Common myeloid progenitor, CD34-positive (primary cell): ENCODE data around the gene AUTS2.
A peak's percentile ranks its signal among the peaks of the same experiment; 100 is the strongest.

Experiments used
- CTCF ChIA-PET: fragments of 350-600 bp; sonication (Branson Sonifier 250); formaldehyde crosslinking; loops from one replicate; lab custom pipeline; 2021; ENCODE audit warnings: antibody characterized with exemption; lab: Charles Lee
- POLR2A ChIA-PET: fragments of 350-600 bp; sonication (Branson Sonifier 250); formaldehyde crosslinking; loops from one replicate; lab custom pipeline; 2021; ENCODE audit warnings: antibody characterized with exemption; lab: Charles Lee
- DNase-seq, 3 donors: peaks; one replicate each; pipeline versions ENCODE4 v3.0.0 to v3.0.0-alpha.2; 2013
- H3K27ac ChIP-seq, 2 experiments: 1 replicate in 1 of 2; 2 replicates in 1 of 2; pipeline ENCODE4 v1.7.0; 2013; ENCODE audit warnings: inconsistent platforms in 2 of 2, low read length in 2 of 2, mild to moderate bottlenecking in 2 of 2, low read depth in 1 of 2, moderate library complexity in 1 of 2; ENCODE audit not compliant: severe bottlenecking in 2 of 2, insufficient read depth in 1 of 2, poor library complexity in 1 of 2
- H3K27me3 ChIP-seq, 5 experiments: replicated peaks in 2 of 5; 1 replicate in 3 of 5; 2 replicates in 2 of 5; pipeline versions ENCODE4 v1.6.1 to v1.7.0; 2013; ENCODE audit warnings: low read length in 4 of 5, mild to moderate bottlenecking in 2 of 5, moderate library complexity in 2 of 5, inconsistent platforms in 1 of 5; ENCODE audit not compliant: insufficient read depth in 5 of 5, control insufficient read depth in 4 of 5
- H3K36me3 ChIP-seq, 4 experiments: 1 replicate in 2 of 4; 2 replicates in 2 of 4; pipeline versions ENCODE4 v1.6.1 to v1.7.0; 2013; ENCODE audit warnings: low read length in 3 of 4, control low read depth in 1 of 4, mild to moderate bottlenecking in 1 of 4; ENCODE audit not compliant: control insufficient read depth in 4 of 4, insufficient read depth in 4 of 4
- H3K4me1 ChIP-seq, 4 experiments: 1 replicate in 3 of 4; 2 replicates in 1 of 4; pipeline versions ENCODE4 v1.6.1 to v1.7.1; 2013; ENCODE audit warnings: low read length in 3 of 4, mild to moderate bottlenecking in 3 of 4, control low read depth in 1 of 4, inconsistent platforms in 1 of 4, moderate library complexity in 1 of 4; ENCODE audit not compliant: control insufficient read depth in 4 of 4, insufficient read depth in 4 of 4; ENCODE audit errors: control extremely low read depth in 1 of 4
- H3K4me3 ChIP-seq, 7 experiments: 1 replicate in 4 of 7; 2 replicates in 3 of 7; pipeline versions ENCODE4 v1.5.1 to v1.7.0; 2013; ENCODE audit warnings: mild to moderate bottlenecking in 7 of 7, low read length in 6 of 7, moderate library complexity in 6 of 7, inconsistent platforms in 2 of 7, low read depth in 2 of 7, control low read depth in 1 of 7; ENCODE audit not compliant: insufficient read depth in 4 of 7, control insufficient read depth in 1 of 7; ENCODE audit errors: extremely low read depth in 1 of 7
- H3K9me3 ChIP-seq, 5 experiments: 1 replicate in 4 of 5; 2 replicates in 1 of 5; pipeline versions ENCODE4 v1.6.1 to v1.7.1; 2013; ENCODE audit warnings: low read length in 4 of 5, mild to moderate bottlenecking in 2 of 5, inconsistent platforms in 1 of 5, low read depth in 1 of 5, moderate library complexity in 1 of 5; ENCODE audit not compliant: control insufficient read depth in 4 of 5, insufficient read depth in 2 of 5; ENCODE audit errors: control extremely low read depth in 1 of 5
- WGBS: methylation state at CpG from one replicate; pipeline ENCODE4 v1.1.5; 2013; ENCODE audit not compliant: insufficient coverage; 5-methylcytosine and 5-hydroxymethylcytosine counted together

The AUTS2 gene

DNA sequence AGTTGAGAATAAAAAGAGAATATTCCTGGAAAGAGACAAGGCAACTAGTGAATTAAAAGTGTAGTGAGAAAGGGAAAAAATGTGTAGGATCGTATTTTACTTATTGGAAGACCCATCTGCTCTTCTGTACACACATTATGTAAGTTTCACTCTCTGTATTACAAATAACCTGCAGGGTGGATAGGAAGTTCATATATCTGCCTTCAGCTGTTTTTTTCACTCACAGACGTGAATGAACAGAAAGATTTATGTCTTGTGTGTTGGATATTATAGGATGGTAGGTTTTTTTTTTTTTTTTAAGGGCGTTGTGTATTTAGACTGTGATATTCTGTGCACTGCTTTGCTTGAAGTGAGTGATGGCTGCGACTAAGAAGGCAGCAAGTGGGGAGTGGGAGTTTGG is 266.5 kb downstream of the AUTS2 start:
- H3K27ac ChIP-seq: no peak overlapping the region
- WGBS: 29% methylated on average over 2 of the region's 4 CpGs
- H3K36me3 ChIP-seq: no peaks in the 10 kb centered on the region
- CTCF ChIA-PET: no interaction called here
- no peak overlapping the region for H3K4me3 ChIP-seq
- POLR2A ChIA-PET: no interaction called here
- DNase-seq: peak in 2 of 3 donors; percentile 7 to 18
- no peaks in the 10 kb centered on the region for H3K9me3 ChIP-seq
- no peaks in the 10 kb centered on the region for H3K27me3 ChIP-seq
- peaks cover 0 to 2% (median 0%) of the 10 kb centered on the region in 4 experiments for H3K4me1 ChIP-seq

DNA sequence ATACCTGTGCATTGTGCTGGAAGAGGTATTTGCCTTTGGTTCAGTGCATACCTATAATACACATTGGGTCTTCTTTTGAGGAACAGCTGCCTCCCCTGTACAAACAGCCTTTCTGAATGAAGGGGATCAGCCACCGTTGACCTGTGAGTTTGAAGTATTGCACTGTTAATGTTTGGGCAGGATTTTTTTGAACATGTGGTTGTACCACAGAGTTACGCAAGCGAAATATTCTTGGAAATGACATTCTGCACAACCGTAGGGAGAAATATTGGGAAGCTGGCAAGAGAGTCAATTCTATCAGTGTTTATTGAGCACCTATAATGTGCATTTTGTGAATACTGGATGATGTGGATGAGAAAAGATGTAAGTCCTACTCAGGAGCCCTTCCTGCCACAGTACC is 270.6 kb downstream of the AUTS2 start:
- H3K4me1 ChIP-seq: peaks cover 0 to 10% (median 1%) of the 10 kb centered on the region in 4 experiments
- no peaks in the 10 kb centered on the region for H3K27me3 ChIP-seq
- DNase-seq: no peak
- POLR2A ChIA-PET: no interaction called here
- no peak overlapping the region for H3K4me3 ChIP-seq
- H3K36me3 ChIP-seq: no peaks in the 10 kb centered on the region
- WGBS: 80% methylated on average over 3 of the region's 4 CpGs
- H3K27ac ChIP-seq: no peak overlapping the region
- CTCF ChIA-PET: interaction anchor here (1.4 to 1.6 kb wide), 2 partner anchors 9 to 10 kb away, joined by 3 to 5 read pairs; no protein-coding TSS in a partner anchor
- H3K9me3 ChIP-seq: no peaks in the 10 kb centered on the region

DNA sequence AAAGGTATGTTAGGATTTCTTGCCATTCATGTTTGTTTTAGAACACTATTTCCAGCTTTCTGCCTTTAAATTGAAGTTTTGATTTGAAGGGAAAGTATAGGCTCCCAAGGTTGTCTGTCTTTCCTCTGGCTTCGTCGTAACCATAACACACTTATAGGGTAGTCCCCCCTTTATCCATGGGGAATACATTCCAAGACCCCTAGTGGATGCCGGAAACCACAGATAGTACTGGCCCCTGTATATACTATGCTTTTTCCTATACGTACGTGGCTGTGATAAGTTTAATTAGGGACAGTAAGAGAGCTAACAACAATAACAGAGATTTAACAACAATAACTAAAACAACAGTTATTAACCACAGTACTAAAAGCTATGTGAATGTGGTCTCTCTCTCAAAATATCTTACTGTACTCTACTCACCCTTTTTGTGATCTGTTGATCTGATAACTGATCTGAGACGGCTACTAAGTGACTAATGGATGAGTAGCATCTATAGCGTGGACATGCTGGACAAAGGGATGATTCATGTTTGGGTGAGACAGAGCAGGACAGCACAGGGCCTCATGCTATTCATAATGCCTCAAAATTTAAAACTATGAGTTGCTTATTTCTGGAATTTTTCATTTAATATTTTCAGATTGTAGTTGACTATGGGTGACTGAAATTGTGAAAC is 273.1 kb downstream of the AUTS2 start:
- no CpG with 5 or more reads among the region's 7 CpGs for WGBS
- DNase-seq: no peak
- H3K4me1 ChIP-seq: peaks cover 0 to 10% (median 1%) of the 10 kb centered on the region in 4 experiments
- no peaks in the 10 kb centered on the region for H3K27me3 ChIP-seq
- H3K4me3 ChIP-seq: no peak overlapping the region
- no peak overlapping the region for H3K27ac ChIP-seq
- CTCF ChIA-PET: no interaction called here
- H3K36me3 ChIP-seq: no peaks in the 10 kb centered on the region
- H3K9me3 ChIP-seq: no peaks in the 10 kb centered on the region
- POLR2A ChIA-PET: no interaction called here

DNA sequence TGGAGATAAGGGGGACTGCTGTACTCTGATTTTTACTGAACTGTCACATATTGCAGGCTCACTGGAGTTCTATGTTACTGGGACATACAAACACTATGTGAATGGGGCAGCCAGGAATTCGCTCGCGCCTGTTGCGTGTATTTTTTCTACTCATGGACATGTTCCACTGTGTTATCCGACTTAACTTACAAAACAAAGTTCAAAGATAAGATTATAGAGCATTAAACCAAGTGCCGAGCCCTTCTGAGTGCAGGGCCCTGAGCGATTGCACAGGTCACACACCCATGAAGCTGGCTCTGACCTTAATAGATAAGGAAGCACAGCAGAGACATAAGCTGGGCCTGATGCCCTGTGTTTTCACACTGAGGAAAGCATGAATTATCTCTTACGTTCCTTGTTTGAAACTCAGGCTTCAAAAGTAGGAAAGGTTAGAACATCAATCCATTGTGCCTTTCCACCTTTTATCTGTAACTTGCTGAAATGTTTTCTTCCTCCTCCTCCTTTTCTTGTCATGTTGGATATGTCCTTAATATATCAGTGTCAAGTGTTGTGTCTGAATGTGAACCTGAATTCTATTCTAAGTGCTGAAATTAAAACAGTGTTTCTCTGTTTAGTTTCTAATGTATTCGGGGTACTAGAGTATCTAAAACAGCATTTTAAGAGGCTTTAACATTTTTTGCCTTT is 273.8 kb downstream of the AUTS2 start:
- Histone ChIP-seq H3K36me3 (no peaks in the 10 kb centered on the region), H3K4me3 (no peak overlapping the region), H3K27me3 (no peaks in the 10 kb centered on the region), H3K4me1 (peaks cover 0 to 10% (median 1%) of the 10 kb centered on the region in 4 experiments), H3K27ac (no peak overlapping the region), H3K9me3 (no peaks in the 10 kb centered on the region)
- ChIA-PET CTCF (no interaction called here), POLR2A (interaction anchor here (0.7 kb wide), 1 partner anchor 43 kb away, joined by 5 read pairs; no protein-coding TSS in a partner anchor)
- DNase-seq: peak; percentile 26 to 65 (median 40)
- 72% methylated on average over 4 of the region's 9 CpGs for WGBS

DNA sequence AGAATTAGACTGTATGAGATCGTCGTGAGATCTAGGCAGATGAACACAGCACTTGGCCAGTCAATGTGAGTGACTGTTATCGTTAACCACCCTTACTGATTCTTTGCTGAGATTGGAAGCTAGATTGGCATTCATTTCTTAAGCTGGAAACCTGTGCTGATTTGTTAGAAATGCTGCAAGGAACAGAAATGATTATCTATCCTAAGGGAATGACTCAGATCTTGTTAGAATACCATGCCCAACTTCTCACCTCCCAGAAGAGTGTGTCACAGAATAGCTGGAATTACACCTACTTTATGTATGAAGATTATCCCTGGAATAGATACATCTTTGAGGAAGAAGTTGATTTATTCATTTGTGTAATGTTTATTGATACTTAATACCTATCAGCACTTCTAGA is 275.2 kb downstream of the AUTS2 start:
- WGBS: 100% methylated on average over 3 of the region's 3 CpGs
- POLR2A ChIA-PET: no interaction called here
- CTCF ChIA-PET: interaction anchor here (0.9 to 1.6 kb wide), 2 partner anchors 12 to 74 kb away, joined by 3 to 6 read pairs; no protein-coding TSS in a partner anchor

DNA sequence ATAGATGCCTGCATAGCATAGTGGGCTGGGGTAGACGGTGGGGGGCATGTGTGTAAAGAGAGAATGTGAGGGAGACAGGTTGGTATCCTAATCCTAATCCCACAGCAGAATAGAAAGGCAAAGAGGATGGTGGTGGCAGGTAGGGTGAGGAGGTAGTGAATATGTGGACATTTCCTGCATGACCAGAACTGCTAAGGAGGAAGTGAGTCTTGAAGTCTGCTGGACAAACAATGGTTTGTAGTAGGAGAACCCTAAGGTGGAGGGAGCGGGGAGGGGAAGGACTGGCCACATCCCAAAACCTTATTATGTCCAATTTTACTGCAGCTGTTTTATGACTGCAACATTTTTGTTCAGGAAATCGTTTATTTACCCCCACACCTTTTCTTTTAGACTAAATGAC is 279.7 kb downstream of the AUTS2 start:
- H3K27ac ChIP-seq: no peak overlapping the region

More for the DNA sequence above, 275.2 kb downstream of the AUTS2 start:
- H3K36me3 ChIP-seq: no peaks in the 10 kb centered on the region
- H3K27ac ChIP-seq: no peak overlapping the region
- peaks cover 0 to 14% (median 3%) of the 10 kb centered on the region in 4 experiments for H3K4me1 ChIP-seq
- DNase-seq: no peak
- no peaks in the 10 kb centered on the region for H3K27me3 ChIP-seq
- H3K9me3 ChIP-seq: no peaks in the 10 kb centered on the region
- H3K4me3 ChIP-seq: no peak overlapping the region

DNA sequence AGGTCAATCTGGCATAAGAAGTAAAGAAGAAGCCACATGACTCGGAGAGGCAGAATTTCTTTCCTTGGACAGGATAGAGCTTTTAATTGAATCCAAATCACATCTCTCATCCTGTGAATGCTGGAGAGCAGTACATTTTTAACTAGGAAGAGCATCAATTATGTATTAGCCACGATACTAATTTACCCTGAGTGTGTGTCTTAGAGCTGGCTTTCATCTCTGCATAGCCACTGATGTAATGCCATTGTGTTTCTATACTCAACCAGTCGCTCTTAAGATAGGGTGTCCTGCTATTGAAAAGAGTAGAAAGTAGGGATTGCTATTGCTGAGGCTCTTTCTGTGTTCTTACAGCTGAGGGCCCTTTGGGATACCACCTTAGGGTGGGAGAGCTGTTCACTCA is 280.3 kb downstream of the AUTS2 start:
- H3K4me3 ChIP-seq: no peak overlapping the region
- CTCF ChIA-PET: interaction anchor here (1.1 kb wide), 1 partner anchor 10 kb away, joined by 3 read pairs; no protein-coding TSS in a partner anchor

More for the DNA sequence above, 279.7 kb downstream of the AUTS2 start:
- DNase-seq: no peak
- Histone ChIP-seq H3K36me3 (no peaks in the 10 kb centered on the region), H3K9me3 (no peaks in the 10 kb centered on the region), H3K4me3 (no peak overlapping the region), H3K4me1 (peaks cover 0 to 20% (median 5%) of the 10 kb centered on the region in 4 experiments), H3K27me3 (no peaks in the 10 kb centered on the region)
- POLR2A ChIA-PET: no interaction called here
- CTCF ChIA-PET: interaction anchor here (1.1 kb wide), 1 partner anchor 10 kb away, joined by 3 read pairs; no protein-coding TSS in a partner anchor
- 89% methylated on average over 3 of the region's 3 CpGs for WGBS

More for the DNA sequence above, 280.3 kb downstream of the AUTS2 start:
- Histone ChIP-seq H3K36me3 (no peaks in the 10 kb centered on the region), H3K27ac (no peak overlapping the region), H3K27me3 (no peaks in the 10 kb centered on the region), H3K4me1 (peaks cover 0 to 20% (median 4%) of the 10 kb centered on the region in 4 experiments), H3K9me3 (no peaks in the 10 kb centered on the region)
- no peak for DNase-seq
- 94% methylated on average over 2 of the region's 3 CpGs for WGBS
- POLR2A ChIA-PET: no interaction called here
